ENCODE data around the gene GPX7.

The GPX7 gene

DNA sequence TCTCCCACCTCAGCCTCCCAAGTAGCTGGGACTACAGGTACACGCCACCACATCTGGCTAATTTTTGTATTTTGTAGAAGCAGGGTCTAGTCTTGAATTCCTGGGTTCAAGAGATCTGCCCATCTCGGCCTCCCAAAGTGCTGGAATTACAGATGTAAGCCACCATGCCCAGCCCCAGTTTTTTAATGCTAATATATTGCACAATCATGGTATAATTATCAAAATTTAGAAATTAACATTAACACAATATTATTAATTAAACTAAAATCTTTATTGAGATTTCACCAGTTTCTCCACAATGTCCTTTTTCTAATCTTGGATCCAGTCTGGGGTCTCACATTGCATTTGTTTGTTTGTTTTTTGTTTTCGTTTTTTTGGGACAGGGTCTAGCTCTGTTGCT lies 21.9 kb upstream of the GPX7 start:
- H3K4me3 ChIP-seq (ENCODE audit: low read depth in 1 of 2, low read length in 2 of 2): no peak overlapping the region
- H3K4me2 ChIP-seq (ENCODE audit: insufficient read depth, low read length): no peak overlapping the region
- no peak overlapping the region for H3K9ac ChIP-seq (ENCODE audit: low read depth, low read length)
- ATAC-seq (ENCODE audit: insufficient read depth, low read depth) (no peak), DNase-seq (no peak)
- TF ChIP-seq EZH2 (IDR thresholded peaks at IDR 0.05; ENCODE audit: borderline replicate concordance, low read depth, low read length, severe bottlenecking) (no peak), CTCF (IDR thresholded peaks at IDR 0.05; ENCODE audit: borderline replicate concordance, extremely low read depth, low read length, poor library complexity, severe bottlenecking) (no peak)
- H3K9me3 ChIP-seq (ENCODE audit: insufficient read depth, low read length, severe bottlenecking): no peaks in the 10 kb centered on the region
- no peak overlapping the region for H2AFZ ChIP-seq (ENCODE audit: low read depth, low read length)
- no peak overlapping the region for H3K27ac ChIP-seq (ENCODE audit: low read length)
- H4K20me1 ChIP-seq (ENCODE audit: insufficient read depth, low read length): no peaks in the 10 kb centered on the region
- H3K36me3 ChIP-seq (ENCODE audit: insufficient read depth, low read length): no peaks in the 10 kb centered on the region
- H3K4me1 ChIP-seq (ENCODE audit: insufficient read depth, low read length): no peaks in the 10 kb centered on the region
- no peaks in the 10 kb centered on the region for H3K27me3 ChIP-seq (ENCODE audit: insufficient read depth, low read length, poor library complexity)
- no peaks in the 10 kb centered on the region for H3K79me2 ChIP-seq (ENCODE audit: insufficient read depth, low read length)

GRCh38 chr1:52582116-52582696 lies 20.0 kb upstream of the GPX7 start:
- no peak overlapping the region for H3K4me3 ChIP-seq (ENCODE audit: low read depth in 1 of 2, low read length in 2 of 2)
- H3K79me2 ChIP-seq (ENCODE audit: insufficient read depth, low read length): no peaks in the 10 kb centered on the region
- no peaks in the 10 kb centered on the region for H3K36me3 ChIP-seq (ENCODE audit: insufficient read depth, low read length)
- H3K4me2 ChIP-seq (ENCODE audit: insufficient read depth, low read length): no peak overlapping the region
- H4K20me1 ChIP-seq (ENCODE audit: insufficient read depth, low read length): no peaks in the 10 kb centered on the region
- ATAC-seq (ENCODE audit: insufficient read depth, low read depth): no peak
- no peak for TF ChIP-seq EZH2 (IDR thresholded peaks at IDR 0.05; ENCODE audit: borderline replicate concordance, low read depth, low read length, severe bottlenecking)
- no peak for TF ChIP-seq CTCF (IDR thresholded peaks at IDR 0.05; ENCODE audit: borderline replicate concordance, extremely low read depth, low read length, poor library complexity, severe bottlenecking)
- no peak overlapping the region for H2AFZ ChIP-seq (ENCODE audit: low read depth, low read length)
- no peaks in the 10 kb centered on the region for H3K27me3 ChIP-seq (ENCODE audit: insufficient read depth, low read length, poor library complexity)
- no peak for DNase-seq
- H3K27ac ChIP-seq (ENCODE audit: low read length): no peak overlapping the region
- no peaks in the 10 kb centered on the region for H3K4me1 ChIP-seq (ENCODE audit: insufficient read depth, low read length)
- H3K9me3 ChIP-seq (ENCODE audit: insufficient read depth, low read length, severe bottlenecking): no peaks in the 10 kb centered on the region
- H3K9ac ChIP-seq (ENCODE audit: low read depth, low read length): no peak overlapping the region

- Histone ChIP-seq H3K4me1 (ENCODE audit: insufficient read depth, low read length) (no peaks in the 10 kb centered on the region), H4K20me1 (ENCODE audit: insufficient read depth, low read length) (no peaks in the 10 kb centered on the region), H2AFZ (ENCODE audit: low read depth, low read length) (no peak overlapping the region), H3K4me3 (ENCODE audit: low read depth in 1 of 2, low read length in 2 of 2) (no peak overlapping the region), H3K27me3 (ENCODE audit: insufficient read depth, low read length, poor library complexity) (no peaks in the 10 kb centered on the region), H3K27ac (ENCODE audit: low read length) (no peak overlapping the region), H3K79me2 (ENCODE audit: insufficient read depth, low read length) (no peaks in the 10 kb centered on the region), H3K9me3 (ENCODE audit: insufficient read depth, low read length, severe bottlenecking) (no peaks in the 10 kb centered on the region), H3K36me3 (ENCODE audit: insufficient read depth, low read length) (no peaks in the 10 kb centered on the region), H3K4me2 (ENCODE audit: insufficient read depth, low read length) (no peak overlapping the region), H3K9ac (ENCODE audit: low read depth, low read length) (no peak overlapping the region)
- DNase-seq (no peak), ATAC-seq (ENCODE audit: insufficient read depth, low read depth) (no peak)
- TF ChIP-seq CTCF (IDR thresholded peaks at IDR 0.05; ENCODE audit: borderline replicate concordance, extremely low read depth, low read length, poor library complexity, severe bottlenecking) (no peak), EZH2 (IDR thresholded peaks at IDR 0.05; ENCODE audit: borderline replicate concordance, low read depth, low read length, severe bottlenecking) (no peak)
Observed at GRCh38 chr1:52585474-52585873, 16.7 kb upstream of the GPX7 start.

DNA sequence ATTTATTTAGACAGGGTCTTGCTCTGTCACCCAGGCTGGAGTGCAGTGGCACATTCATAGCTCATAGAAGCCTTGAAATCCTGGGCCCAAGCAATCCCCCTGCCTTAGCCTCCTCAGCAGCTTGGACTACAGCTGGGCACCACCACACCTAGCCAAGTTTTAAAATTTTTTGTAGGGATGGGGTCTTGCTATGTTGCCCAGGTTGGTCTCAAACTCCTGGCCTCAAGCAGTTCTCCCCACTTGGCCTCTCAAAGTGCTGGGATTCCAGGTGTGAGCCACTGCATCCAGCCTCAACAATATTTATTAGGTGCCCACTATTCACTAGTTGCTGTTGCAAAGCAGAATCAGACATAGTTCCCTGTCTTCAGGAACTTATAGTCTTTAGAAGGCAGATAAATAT lies 14.1 kb upstream of the GPX7 start:
- H4K20me1 ChIP-seq (ENCODE audit: insufficient read depth, low read length): no peaks in the 10 kb centered on the region
- no peaks in the 10 kb centered on the region for H3K9me3 ChIP-seq (ENCODE audit: insufficient read depth, low read length, severe bottlenecking)
- ATAC-seq (ENCODE audit: insufficient read depth, low read depth) (no peak), DNase-seq (no peak)
- no peak overlapping the region for H3K9ac ChIP-seq (ENCODE audit: low read depth, low read length)
- no peak overlapping the region for H3K4me2 ChIP-seq (ENCODE audit: insufficient read depth, low read length)
- no peaks in the 10 kb centered on the region for H3K36me3 ChIP-seq (ENCODE audit: insufficient read depth, low read length)
- H3K27ac ChIP-seq (ENCODE audit: low read length): no peak overlapping the region
- no peak overlapping the region for H2AFZ ChIP-seq (ENCODE audit: low read depth, low read length)
- TF ChIP-seq CTCF (IDR thresholded peaks at IDR 0.05; ENCODE audit: borderline replicate concordance, extremely low read depth, low read length, poor library complexity, severe bottlenecking): no peak
- no peak for TF ChIP-seq EZH2 (IDR thresholded peaks at IDR 0.05; ENCODE audit: borderline replicate concordance, low read depth, low read length, severe bottlenecking)
- no peaks in the 10 kb centered on the region for H3K27me3 ChIP-seq (ENCODE audit: insufficient read depth, low read length, poor library complexity)
- H3K79me2 ChIP-seq (ENCODE audit: insufficient read depth, low read length): no peaks in the 10 kb centered on the region
- no peaks in the 10 kb centered on the region for H3K4me1 ChIP-seq (ENCODE audit: insufficient read depth, low read length)
- H3K4me3 ChIP-seq (ENCODE audit: low read depth in 1 of 2, low read length in 2 of 2): no peak overlapping the region
